RWPE1 (cell line): ENCODE results near the gene PRND.

Source experiments
- CTCF ChIA-PET: fragments of 350-600 bp; sonication (Branson Sonifier 250); formaldehyde crosslinking; extraction: SDS; loops from one replicate; lab custom pipeline; 2021; lab: Yijun Ruan, JAX
- POLR2A ChIA-PET: fragments of 400-600 bp; formaldehyde crosslinking; extraction: SDS; loops from one replicate; lab custom pipeline; 2020; ENCODE audit warnings: antibody characterized with exemption; ENCODE audit not compliant: low non-redundant PET; lab: Yijun Ruan, JAX
- DNase-seq: peaks from one replicate; pipeline ENCODE4 v3.0.0; 2012; ENCODE audit warnings: low spot score
- H3K27ac ChIP-seq: fragments of 450-650 bp; 2 replicates; pipeline ENCODE4 v1.5.1; 2017
- CTCF ChIP-seq: fragments of 450-650 bp; conservative IDR thresholded peaks from 2 replicates; pipeline ENCODE4 v1.5.1; 2017; ENCODE audit warnings: low read depth, mild to moderate bottlenecking

Gene PRND

DNA sequence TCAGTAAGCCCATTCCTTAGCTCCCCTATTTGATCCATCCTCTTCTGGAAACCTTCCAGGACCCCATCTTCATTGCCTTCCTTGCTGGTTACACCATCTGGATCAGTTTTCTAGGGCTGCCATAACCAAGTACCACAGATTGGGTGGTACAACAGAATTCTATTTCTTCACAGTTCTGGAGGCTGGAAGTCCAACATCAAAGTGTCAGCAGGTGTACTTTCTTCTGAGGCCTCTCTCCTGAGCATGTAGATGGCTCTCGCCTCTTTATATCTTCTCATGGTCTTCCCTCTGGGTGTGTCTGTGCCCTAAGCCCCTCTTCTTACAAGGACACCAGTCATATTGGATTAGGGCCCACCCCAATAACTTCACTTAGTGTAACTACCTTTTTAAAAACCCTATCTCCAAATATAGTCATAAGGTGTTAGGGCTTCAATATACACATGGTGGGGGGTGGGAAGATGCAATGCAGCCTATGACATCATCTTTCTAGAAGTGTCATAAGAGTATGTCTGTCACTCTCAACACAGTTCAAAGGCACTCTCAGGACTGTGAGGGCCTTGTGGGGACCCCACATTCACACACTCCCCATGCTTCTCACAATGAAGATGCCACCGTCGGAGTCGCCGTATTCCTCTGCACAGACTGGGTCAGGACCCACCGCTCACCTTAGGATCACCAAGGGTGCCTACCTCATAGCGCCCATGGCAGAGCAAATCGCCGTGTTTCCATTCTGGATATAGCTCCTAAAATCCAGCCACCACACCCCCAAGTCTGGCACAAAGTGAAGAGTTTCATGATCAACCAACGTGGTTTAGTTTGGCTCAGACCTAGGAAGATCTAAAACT is 12.2 kb upstream of the PRND start:
- no peak overlapping the region for H3K27ac ChIP-seq
- ChIA-PET CTCF (interaction anchor here (0.7 kb wide), 1 partner anchor 12 kb away, joined by 5 read pairs; no protein-coding TSS in a partner anchor), POLR2A (no interaction called here)
- no peak for TF ChIP-seq CTCF
- no peak for DNase-seq

DNA sequence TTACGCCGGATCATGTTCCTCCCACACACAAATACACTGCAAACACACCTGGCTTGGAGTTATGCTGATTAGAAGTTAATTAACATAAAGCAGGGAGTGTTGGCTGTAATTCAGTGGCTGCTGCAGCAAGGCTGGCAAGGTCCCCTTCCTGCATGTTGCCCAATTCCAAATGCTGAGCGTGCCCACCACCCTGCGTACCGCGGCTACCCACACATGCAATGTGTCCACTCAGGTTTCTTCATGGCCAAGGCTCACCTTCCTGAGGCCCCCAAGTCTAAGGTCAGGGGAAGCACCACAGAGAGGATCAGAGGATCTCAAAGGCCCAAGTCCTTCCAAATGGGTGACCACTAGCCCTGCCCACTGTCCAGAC is 11.6 kb upstream of the PRND start:
- H3K27ac ChIP-seq: no peak overlapping the region
- DNase-seq: no peak
- ChIA-PET CTCF (interaction anchor here (0.6 kb wide), 1 partner anchor 313 kb away, joined by 3 read pairs; no protein-coding TSS in a partner anchor), POLR2A (no interaction called here)
- no peak for TF ChIP-seq CTCF

- H3K27ac ChIP-seq: no peak overlapping the region
- no peak for TF ChIP-seq CTCF
- CTCF ChIA-PET: no interaction called here
- POLR2A ChIA-PET: no interaction called here
- DNase-seq: no peak
These were observed 10.2 kb upstream of the PRND start for GRCh38 chr20:4711511-4711910.

DNA sequence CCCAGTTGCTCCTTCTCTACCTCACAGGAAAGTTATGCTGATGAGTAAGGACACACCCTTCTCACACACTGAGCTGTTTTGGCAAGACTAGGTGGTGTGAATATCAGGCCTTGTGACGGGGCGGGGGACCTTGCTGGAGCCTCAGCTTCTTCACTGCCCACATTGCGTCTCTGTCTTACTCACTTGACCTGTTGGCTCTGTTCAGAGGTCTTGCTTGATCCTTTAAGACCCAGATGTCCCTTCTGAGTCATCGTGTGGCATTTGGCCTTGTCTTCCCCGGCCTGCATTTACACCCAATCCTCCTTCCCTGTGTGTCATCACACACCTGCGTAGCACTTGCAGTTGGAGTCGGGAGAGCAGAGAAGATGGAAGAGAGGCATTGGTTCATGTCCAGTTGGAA is 8.3 kb upstream of the PRND start:
- no peak for TF ChIP-seq CTCF
- ChIA-PET CTCF (interaction anchor here (0.9 kb wide), 1 partner anchor 100 kb away, joined by 3 read pairs; no protein-coding TSS in a partner anchor), POLR2A (no interaction called here)
- peak; percentile 95 for DNase-seq
- peak overlapping the region; percentile 72 for H3K27ac ChIP-seq

DNA sequence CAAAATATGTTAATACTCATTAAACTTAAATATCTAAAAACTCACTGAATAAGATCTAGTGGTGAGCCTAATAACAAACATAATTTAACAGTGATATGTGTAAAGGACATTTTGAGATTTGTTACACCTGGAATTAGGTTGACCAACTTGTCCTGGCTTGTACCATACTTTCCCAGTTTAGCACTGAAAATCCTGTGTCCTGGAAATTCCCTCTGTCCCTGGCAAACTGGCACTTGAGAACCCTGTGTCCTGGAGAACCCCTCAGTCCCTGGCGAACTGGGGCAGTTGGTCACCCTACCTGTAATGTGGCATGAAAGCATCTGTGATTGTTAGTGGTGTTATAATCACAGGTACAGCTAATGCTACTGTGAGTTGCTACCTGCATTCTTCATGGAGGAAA is 6.9 kb upstream of the PRND start:
- POLR2A ChIA-PET: no interaction called here
- CTCF ChIA-PET: interaction anchor here (1.0 kb wide), 1 partner anchor 101 kb away, joined by 4 read pairs; no protein-coding TSS in a partner anchor
- DNase-seq: no peak
- no peak overlapping the region for H3K27ac ChIP-seq
- TF ChIP-seq CTCF: no peak

DNA sequence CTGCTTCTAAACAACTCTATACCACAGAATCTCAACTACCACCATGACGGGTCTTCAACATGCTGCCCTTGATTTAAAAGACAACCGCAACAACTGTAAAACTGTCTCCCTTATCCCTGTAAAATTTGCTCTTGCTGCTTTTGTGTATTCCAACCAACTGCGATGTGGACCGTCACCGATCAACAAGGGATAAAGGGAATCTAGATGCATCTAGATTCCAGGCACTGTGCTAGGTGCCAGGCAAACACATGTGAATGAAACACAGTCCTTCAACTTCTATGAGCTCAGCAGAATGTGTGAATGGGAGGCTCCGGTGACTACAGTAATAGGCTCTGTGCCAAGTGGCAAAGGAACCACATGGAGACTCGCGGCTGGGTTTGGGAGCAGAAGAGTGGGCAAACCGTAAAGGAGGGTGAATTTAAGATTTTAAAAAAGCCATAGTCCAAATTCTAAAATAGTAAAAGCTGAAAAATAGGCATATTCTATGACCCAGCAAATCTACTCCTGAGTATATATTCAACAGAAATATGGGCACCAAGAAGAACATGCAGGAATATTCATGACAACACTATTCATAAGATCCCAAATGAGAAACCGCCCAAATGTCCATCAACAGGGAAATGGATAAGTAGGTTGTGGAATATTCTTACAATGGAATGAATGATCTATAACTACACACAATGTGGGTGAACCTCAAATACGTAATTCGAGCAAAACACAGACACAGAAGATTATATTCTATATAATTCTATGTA is 3.7 kb upstream of the PRND start:
- no peak for TF ChIP-seq CTCF
- no peak overlapping the region for H3K27ac ChIP-seq
- ChIA-PET CTCF (interaction anchor here (0.6 kb wide), 1 partner anchor 383 kb away, joined by 3 read pairs; no protein-coding TSS in a partner anchor), POLR2A (no interaction called here)
- DNase-seq: no peak
